NCI-H2029 (cell line): ENCODE measurements around the gene SANBR.

ENCODE experiments used
- DNase-seq: peaks from one replicate; lab custom pipeline; 2025; lab: John Stamatoyannopoulos, UW

SANBR gene

GRCh38 chr2:61090386-61090921 is 24.8 kb downstream of the SANBR start:
- DNase-seq: no peak

- no peak for DNase-seq
Measured at GRCh38 chr2:61091485-61091884, 25.8 kb downstream of the SANBR start.

GRCh38 chr2:61096438-61096837 is 30.8 kb downstream of the SANBR start:
- DNase-seq: no peak

- DNase-seq: no peak
Measured at GRCh38 chr2:61100801-61101200, 35.1 kb downstream of the SANBR start.

- DNase-seq: no peak
Measured at GRCh38 chr2:61109291-61109690, 43.6 kb downstream of the SANBR start.

- no peak for DNase-seq
Measured at GRCh38 chr2:61111708-61112107, 46.0 kb downstream of the SANBR start.

GRCh38 chr2:61114147-61114546 is 48.5 kb downstream of the SANBR start:
- no peak for DNase-seq
